ENCODE data around the gene KRT23.

Gene KRT23

DNA sequence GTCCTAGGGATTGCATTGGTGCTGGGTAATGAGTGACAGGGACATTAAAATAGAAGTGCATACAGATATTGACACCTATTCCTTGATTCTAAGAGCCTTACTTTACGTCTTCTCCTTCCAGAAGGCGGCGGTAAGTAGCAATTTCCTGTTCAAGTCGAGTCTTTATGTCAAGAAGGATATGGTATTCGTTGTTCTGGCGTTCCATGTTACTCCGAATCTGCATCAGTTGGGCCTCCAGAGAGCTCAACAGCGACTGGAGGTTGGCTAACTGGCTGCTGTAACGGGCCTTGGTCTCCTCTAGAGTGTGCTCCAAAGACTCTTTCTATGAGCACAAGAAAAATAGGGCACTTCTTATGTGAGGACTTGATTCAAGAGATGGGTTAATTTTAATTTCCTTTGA lies 59.4 kb downstream of the KRT23 start:
- no peak overlapping the region for H3K9ac ChIP-seq (ENCODE audit: low read length)
- H2AK5ac ChIP-seq (ENCODE audit: low read length) = no peak overlapping the region
- no peak overlapping the region for H2BK5ac ChIP-seq (ENCODE audit: low read length)
- H3K27me3 ChIP-seq (ENCODE audit: insufficient read depth, low read length, poor library complexity) = no peaks in the 10 kb centered on the region
- H4K8ac ChIP-seq (ENCODE audit: low read depth, low read length) = no peak overlapping the region
- no peak overlapping the region for H3K23ac ChIP-seq (ENCODE audit: low read length)
- H3K4me3 ChIP-seq (ENCODE audit: low read length) = no peak overlapping the region
- H3K18ac ChIP-seq (ENCODE audit: low read length) = no peak overlapping the region
- H3K56ac ChIP-seq (ENCODE audit: low read length) = no peak overlapping the region
- no peaks in the 10 kb centered on the region for H3K79me1 ChIP-seq (ENCODE audit: low read length)
- no peak overlapping the region for H4K5ac ChIP-seq (ENCODE audit: low read length)
- H3K79me2 ChIP-seq (ENCODE audit: control insufficient read depth, insufficient read depth, low read length) = no peaks in the 10 kb centered on the region
- WGBS (ENCODE audit: extremely low coverage, insufficient coverage, low lambda C conversion rate) = no CpG with 5 or more reads among the region's 9 CpGs
- no peak overlapping the region for H2BK15ac ChIP-seq (replicated peaks; ENCODE audit: low read depth)
- H2BK120ac ChIP-seq (ENCODE audit: low read depth, low read length) = no peak overlapping the region
- H3K4me2 ChIP-seq (ENCODE audit: low read length) = no peak overlapping the region
- no peak for DNase-seq
- H3K4me1 ChIP-seq (ENCODE audit: control insufficient read depth, low read depth, low read length) = no peaks in the 10 kb centered on the region
- no peaks in the 10 kb centered on the region for H3K36me3 ChIP-seq (ENCODE audit: control insufficient read depth, insufficient read depth, low read length)
- H3K4ac ChIP-seq (ENCODE audit: low read depth, low read length) = no peak overlapping the region
- H3K27ac ChIP-seq (ENCODE audit: low read depth, low read length) = no peak overlapping the region

DNA sequence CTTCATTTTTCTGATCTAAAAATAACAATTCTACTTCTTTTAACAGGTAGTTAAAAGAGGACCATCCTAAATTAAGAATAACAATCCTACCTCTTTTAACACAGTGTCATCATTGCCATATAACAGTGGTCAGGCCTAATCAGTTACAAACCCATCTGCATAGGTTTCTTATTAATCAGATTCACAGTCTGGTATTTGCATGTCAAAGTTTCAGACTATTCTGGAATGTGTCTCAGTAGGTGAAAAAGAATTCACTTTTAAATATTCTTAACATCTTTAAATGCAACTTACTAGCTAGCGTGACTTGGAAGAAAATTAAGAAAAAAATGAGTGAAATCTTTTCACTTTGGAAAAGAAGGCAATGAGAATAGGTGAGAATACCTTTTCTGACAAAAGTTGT lies 63.6 kb downstream of the KRT23 start:
- H3K56ac ChIP-seq (ENCODE audit: low read length) = no peak overlapping the region
- no peaks in the 10 kb centered on the region for H3K36me3 ChIP-seq (ENCODE audit: control insufficient read depth, insufficient read depth, low read length)
- no peak overlapping the region for H3K23ac ChIP-seq (ENCODE audit: low read length)
- no CpG with 5 or more reads among the region's 1 CpG for WGBS (ENCODE audit: extremely low coverage, insufficient coverage, low lambda C conversion rate)
- H2AK5ac ChIP-seq (ENCODE audit: low read length) = no peak overlapping the region
- H3K4me3 ChIP-seq (ENCODE audit: low read length) = no peak overlapping the region
- no peaks in the 10 kb centered on the region for H3K79me2 ChIP-seq (ENCODE audit: control insufficient read depth, insufficient read depth, low read length)
- no peak overlapping the region for H3K27ac ChIP-seq (ENCODE audit: low read depth, low read length)
- H2BK15ac ChIP-seq (replicated peaks; ENCODE audit: low read depth) = no peak overlapping the region
- no peak overlapping the region for H2BK5ac ChIP-seq (ENCODE audit: low read length)
- no peak overlapping the region for H3K4me2 ChIP-seq (ENCODE audit: low read length)
- H3K27me3 ChIP-seq (ENCODE audit: insufficient read depth, low read length, poor library complexity) = no peaks in the 10 kb centered on the region
- DNase-seq = no peak
- H3K9ac ChIP-seq (ENCODE audit: low read length) = no peak overlapping the region
- H3K4me1 ChIP-seq (ENCODE audit: control insufficient read depth, low read depth, low read length) = no peaks in the 10 kb centered on the region
- no peaks in the 10 kb centered on the region for H3K79me1 ChIP-seq (ENCODE audit: low read length)
- no peak overlapping the region for H2BK120ac ChIP-seq (ENCODE audit: low read depth, low read length)
- H4K8ac ChIP-seq (ENCODE audit: low read depth, low read length) = no peak overlapping the region
- no peak overlapping the region for H3K4ac ChIP-seq (ENCODE audit: low read depth, low read length)
- H3K18ac ChIP-seq (ENCODE audit: low read length) = no peak overlapping the region
- no peak overlapping the region for H4K5ac ChIP-seq (ENCODE audit: low read length)

DNA sequence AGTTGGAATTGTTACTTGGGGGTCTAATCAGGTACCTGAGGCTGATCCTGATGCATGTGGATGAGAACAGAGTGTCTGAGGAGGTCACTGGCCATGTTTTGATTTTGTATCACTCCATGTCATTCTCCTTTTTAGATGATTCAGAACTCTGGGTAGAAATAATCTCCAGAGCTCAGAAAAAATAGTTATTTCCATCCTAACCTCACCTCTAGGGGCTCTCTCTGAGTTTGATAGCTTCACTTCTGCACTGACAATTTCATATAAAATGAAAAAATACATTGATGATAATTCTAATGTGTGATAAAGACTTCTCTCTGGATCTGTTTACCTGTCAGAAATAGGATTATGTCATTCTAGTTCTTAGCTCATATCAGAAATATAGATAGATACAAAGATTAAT lies 64.2 kb downstream of the KRT23 start:
- Histone ChIP-seq H3K4me1 (ENCODE audit: control insufficient read depth, low read depth, low read length) (no peaks in the 10 kb centered on the region), H3K18ac (ENCODE audit: low read length) (no peak overlapping the region), H3K9ac (ENCODE audit: low read length) (no peak overlapping the region), H2BK15ac (replicated peaks; ENCODE audit: low read depth) (no peak overlapping the region), H3K36me3 (ENCODE audit: control insufficient read depth, insufficient read depth, low read length) (no peaks in the 10 kb centered on the region), H2BK5ac (ENCODE audit: low read length) (no peak overlapping the region), H4K8ac (ENCODE audit: low read depth, low read length) (no peak overlapping the region), H3K4ac (ENCODE audit: low read depth, low read length) (no peak overlapping the region), H3K79me1 (ENCODE audit: low read length) (no peaks in the 10 kb centered on the region), H3K23ac (ENCODE audit: low read length) (no peak overlapping the region), H3K79me2 (ENCODE audit: control insufficient read depth, insufficient read depth, low read length) (no peaks in the 10 kb centered on the region), H2AK5ac (ENCODE audit: low read length) (no peak overlapping the region), H3K4me2 (ENCODE audit: low read length) (no peak overlapping the region), H4K5ac (ENCODE audit: low read length) (no peak overlapping the region), H3K56ac (ENCODE audit: low read length) (no peak overlapping the region), H2BK120ac (ENCODE audit: low read depth, low read length) (no peak overlapping the region), H3K4me3 (ENCODE audit: low read length) (no peak overlapping the region), H3K27me3 (ENCODE audit: insufficient read depth, low read length, poor library complexity) (no peaks in the 10 kb centered on the region), H3K27ac (ENCODE audit: low read depth, low read length) (no peak overlapping the region)
- no peak for DNase-seq
